Measurements from ENCODE around the gene BPIFB6.
"Not testable (repeated sequence)": the region's sequence is repeated elsewhere in the genome, so short reads cannot be mapped to it uniquely, and the experiment has no call there.

BPIFB6 gene

DNA sequence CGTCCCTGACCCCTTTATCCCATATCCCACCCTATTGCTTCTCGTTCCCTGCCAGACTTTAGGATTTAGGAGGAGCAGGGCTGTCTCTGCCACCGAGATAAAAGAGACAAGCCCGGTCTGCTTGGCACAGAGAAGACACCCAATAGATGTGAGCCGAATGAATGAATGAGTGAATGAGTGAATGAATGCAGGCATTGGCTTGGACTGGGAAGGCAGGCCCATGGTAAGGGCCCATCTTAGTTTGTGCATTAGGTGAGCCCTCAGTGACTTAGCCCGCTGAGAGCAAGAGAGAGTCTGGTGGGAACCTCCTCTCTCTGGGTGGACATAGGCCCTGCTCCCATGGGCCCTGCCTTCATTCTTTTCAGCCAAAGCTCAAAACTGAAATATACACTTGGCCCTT is 879 bp upstream of the BPIFB6 start:
- no peak for DNase-seq (ENCODE audit: low spot score)

DNA sequence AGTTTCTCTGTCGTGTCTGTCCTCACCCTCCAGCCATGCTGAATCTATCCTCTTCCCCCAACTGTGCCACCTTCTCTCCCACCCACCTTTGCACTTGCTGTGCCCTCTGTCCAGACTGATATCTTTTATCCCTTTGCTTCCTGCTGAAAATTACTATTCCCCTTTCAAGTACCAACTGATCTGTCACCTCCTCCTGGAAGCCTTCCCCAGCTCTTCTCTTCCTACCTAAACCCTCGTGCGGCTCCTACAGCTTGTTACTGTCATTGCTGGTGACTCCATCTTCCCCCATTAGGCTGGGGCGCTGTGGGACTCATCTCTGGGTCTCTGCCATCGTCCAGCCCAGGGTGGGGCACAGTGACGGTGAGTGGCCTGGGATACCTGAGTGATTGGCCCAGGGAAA is 1.1 kb downstream of the BPIFB6 start:
- no peak for DNase-seq (ENCODE audit: low spot score)

- DNase-seq (ENCODE audit: low spot score): no peak
Observed at GRCh38 chr20:33033381-33033780, 1.9 kb downstream of the BPIFB6 start.

DNA sequence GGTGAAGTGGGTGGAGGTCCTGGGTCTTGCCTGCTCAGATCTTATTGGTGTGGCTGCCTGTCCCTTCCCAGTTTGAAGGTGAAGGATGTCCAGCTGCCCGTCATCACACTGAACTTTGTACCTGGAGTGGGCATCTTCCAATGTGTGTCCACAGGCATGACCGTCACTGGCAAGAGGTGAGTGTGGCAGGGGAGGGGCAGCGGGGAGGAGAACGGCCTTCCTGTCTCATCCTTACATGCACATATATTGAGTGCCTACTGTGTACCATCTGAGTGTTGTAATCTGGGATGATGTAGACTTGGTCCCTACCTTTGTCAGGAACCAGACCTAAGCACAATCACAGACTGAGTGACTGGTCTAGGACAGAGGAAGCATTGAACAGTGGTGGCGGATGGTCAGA is 2.7 kb downstream of the BPIFB6 start:
- DNase-seq (ENCODE audit: low spot score): no peak

DNA sequence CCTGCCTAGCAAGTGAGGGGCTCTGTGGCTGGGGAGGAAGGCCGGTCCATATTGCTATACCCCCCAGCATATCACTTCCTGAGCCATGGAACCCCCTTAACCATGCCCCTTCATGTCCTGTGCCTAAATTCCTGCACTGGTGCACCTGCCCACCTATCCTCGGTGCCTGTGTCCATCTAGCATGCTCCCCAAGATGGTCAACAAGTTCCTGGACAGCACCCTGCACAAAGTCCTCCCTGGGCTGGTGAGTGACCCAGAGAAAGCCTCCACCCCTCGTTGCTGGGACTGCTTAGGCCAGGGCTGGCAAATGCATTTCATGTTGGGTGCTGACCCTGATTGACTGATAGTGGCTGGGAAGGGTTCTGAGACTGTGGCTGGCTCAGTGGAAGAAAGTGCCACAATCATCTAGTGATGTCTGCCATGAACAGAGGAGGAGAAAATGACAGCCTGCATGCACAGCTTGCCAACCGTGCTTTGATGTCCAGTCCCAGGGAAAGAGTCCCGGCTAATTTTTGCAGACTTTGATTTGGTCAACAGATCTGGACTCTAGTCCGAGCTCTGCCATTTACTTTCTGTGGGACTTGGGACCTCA is 3.5 kb downstream of the BPIFB6 start:
- DNase-seq (ENCODE audit: low spot score): no peak

DNA sequence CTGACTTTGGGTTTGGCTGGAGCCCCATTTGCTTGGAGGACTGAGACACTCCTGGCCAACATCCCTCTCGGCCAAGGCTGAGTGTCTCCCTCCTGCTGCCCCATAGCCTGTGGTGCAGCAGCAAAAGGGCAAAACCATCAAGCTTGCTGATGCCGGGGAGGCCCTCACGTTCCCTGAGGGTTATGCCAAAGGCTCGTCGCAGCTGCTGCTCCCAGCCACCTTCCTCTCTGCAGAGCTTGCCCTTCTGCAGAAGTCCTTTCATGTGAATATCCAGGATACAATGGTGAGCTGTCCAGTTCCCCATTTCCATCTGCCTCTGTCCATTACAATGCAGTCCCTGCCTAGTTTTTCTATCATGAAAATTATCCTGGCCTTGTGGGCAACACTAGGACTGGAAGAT is 6.0 kb downstream of the BPIFB6 start:
- no peak for DNase-seq (ENCODE audit: low spot score)

GRCh38 chr20:33038243-33038642 is 6.8 kb downstream of the BPIFB6 start:
- no peak for DNase-seq (ENCODE audit: low spot score)

DNA sequence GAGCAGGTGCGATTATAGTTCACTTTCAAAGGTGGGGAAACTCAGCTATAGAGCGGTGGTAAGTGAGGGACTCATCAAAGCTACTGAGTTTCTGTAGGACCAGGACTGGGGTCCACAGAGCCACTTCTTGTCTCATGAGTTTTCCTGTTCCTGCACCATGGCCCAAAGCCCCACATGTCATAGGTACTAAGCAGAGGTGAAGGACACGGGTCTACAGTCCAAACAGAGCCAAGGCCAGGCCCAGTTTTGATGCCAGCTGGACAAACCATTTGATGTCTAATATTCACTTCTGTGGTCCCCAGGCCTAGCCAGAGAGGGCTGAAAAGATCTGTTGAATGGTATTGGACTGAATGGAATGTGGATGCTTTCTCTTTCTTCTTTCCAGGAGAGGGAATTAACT is 11.0 kb downstream of the BPIFB6 start:
- DNase-seq (ENCODE audit: low spot score): no peak

- DNase-seq (ENCODE audit: low spot score): no peak
Observed at GRCh38 chr20:33042983-33043730, 11.7 kb downstream of the BPIFB6 start.

DNA sequence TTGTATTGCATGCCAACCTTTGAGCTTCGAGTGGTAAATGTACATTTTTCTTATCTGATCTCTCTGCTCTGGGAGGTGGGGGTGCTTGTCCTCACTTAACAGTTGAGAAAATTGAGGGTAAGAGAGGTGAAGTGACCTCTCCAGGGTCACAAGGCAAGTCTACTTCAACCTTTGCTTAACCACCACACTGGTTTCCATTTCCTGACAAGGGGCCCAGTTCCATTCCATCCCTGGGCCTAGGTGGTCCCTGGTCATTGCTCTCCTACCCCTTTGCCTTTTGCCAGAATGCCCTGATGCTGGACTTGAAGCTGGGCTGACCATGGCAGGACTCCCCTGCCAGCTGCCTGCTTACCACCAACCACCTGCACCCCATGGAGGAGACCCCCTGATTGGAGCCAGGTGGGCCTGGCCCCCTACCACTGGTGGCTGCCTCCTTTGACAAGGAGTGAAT is 12.3 kb downstream of the BPIFB6 start:
- no peak for DNase-seq (ENCODE audit: low spot score)

GRCh38 chr20:33045129-33045721 is 13.8 kb downstream of the BPIFB6 start:
- DNase-seq (ENCODE audit: low spot score): not testable (repeated sequence)

DNA sequence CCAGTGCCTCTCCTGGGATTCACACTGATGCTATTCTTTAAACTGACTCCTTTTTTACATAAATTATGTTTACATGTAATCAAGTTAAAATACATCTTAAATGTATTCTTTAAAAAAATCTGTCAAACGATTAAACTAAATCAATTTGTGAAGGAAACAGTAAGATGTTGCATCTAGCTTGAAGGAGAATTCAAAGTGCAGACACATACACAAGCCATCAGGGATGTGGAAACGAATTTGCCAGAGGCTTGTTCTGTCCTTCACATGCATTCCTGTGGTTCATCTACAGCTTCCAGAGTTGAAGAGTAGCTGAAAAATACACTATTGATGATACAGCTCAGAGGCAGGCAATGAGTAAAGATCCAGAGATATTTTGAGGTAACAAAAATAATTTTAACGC is 15.0 kb downstream of the BPIFB6 start:
- no peak for DNase-seq (ENCODE audit: low spot score)

DNA sequence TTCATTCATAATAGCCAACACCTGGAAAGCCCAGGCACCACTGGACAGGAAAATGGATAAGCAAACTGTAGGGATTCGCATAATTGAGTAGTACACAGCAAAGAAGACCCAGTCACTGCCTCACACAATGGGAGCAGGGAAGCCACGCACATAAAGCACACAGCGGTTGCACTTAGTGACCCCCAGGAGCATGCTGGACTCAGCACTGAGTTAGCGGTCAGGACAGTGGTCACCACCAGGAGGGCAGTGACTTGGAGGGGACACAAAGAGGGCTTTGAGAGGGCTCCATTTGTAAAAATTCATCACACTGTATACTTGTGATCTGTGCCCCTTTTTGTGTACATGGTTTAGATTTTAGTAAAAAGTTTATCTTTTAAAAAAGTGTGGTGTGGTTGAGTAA is 19.9 kb downstream of the BPIFB6 start:
- no peak for DNase-seq (ENCODE audit: low spot score)

- no peak for DNase-seq (ENCODE audit: low spot score)
Observed at GRCh38 chr20:33053291-33054106, 22.1 kb downstream of the BPIFB6 start, which contains the start of gene BPIFB3. TSS of gene BPIFB3 (plus strand) at chr20:33053903. CDS start at chr20:33055436, 1,533 bp downstream.

DNA sequence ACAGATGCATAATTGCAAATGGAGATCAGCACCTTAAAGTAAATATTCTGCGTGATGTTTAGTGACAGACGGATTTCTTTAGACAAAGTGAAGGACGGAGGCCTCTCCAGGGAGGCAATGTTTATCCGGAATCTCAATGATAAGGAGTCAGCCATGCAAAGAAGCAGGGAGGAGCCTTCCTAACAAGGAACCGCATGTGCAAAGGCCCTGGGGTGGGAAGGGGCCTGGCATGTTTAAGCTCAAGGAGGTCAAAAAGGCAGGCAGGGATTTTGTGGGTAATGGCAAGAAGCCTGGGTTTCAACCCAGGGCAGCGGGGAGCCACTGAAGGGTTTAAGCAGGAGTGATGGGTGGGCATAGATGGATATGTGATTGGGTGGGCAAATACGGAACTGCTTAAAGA is 22.9 kb downstream of the BPIFB6 start:
- DNase-seq (ENCODE audit: low spot score): no peak

DNA sequence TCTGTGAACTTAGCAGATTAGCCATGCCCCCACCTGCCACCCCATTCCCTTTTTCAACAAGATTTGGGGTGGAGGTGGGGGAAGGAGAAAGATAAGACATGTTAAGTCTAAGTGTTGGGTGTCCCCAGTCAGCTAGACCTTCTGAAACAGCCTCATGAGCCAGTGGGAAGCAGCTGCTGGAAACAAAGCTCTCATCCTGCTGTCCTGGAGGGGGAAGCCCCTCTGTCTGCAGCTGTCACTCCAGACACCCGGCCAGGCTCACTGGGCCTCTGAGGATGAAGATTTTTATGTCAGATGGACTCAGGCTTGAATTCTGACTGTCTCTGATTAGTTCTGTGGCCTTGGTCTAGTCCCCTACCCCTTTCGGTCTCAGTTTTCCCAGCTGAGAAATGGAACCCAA is 23.3 kb downstream of the BPIFB6 start:
- no peak for DNase-seq (ENCODE audit: low spot score)

DNA sequence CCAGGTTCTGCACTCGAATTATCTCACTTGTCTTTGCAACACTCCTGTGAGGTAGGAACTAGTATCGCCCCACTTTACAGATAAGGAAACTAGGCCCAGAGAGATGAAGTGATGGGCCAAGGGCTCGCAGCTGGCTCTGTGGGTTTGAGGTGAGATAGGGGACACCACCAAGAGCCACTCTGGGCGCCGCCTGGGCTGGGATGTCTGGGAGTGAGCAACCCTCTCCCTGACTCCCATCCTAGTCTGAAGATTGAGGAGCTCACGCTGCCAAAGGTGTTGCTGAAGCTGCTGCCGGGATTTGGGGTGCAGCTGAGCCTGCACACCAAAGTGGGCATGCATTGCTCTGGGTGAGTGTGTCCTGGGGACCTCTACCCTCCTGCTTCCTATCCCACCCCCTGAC is 27.7 kb downstream of the BPIFB6 start:
- no peak for DNase-seq (ENCODE audit: low spot score)

- DNase-seq (ENCODE audit: low spot score): no peak
Observed at GRCh38 chr20:33059741-33060390, 28.4 kb downstream of the BPIFB6 start.

GRCh38 chr20:33061658-33062028 is 30.2 kb downstream of the BPIFB6 start:
- DNase-seq (ENCODE audit: low spot score): no peak

GRCh38 chr20:33062105-33062824 is 30.8 kb downstream of the BPIFB6 start:
- DNase-seq (ENCODE audit: low spot score): no peak

DNA sequence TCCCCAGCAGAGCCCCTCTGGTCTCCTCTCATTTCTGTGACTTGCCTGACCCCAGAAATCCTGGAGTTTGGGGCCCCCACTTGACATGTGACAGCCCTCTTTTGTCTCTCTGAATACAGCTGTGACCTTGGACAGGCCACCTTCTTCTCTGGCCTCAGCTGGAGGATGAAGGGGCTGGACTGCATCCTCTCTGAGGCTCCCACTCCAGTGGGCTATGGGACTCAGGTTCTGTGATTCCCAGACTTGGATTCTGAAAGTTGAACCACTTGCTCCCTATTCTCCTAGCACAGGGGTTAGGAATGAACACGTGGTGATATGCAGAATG is 31.3 kb downstream of the BPIFB6 start:
- DNase-seq (ENCODE audit: low spot score): no peak

- no peak for DNase-seq (ENCODE audit: low spot score)
Observed at GRCh38 chr20:33063271-33063670, 31.8 kb downstream of the BPIFB6 start.

All from putamen (tissue), 1 donor.